IPS-15b (cell line): ENCODE measurements around the gene TDRD12.

Experiments used
- H3K27me3 ChIP-seq: one replicate; pipeline ENCODE4 v1.6.1; 2013; ENCODE audit warnings: low read length; ENCODE audit not compliant: control insufficient read depth, insufficient read depth
- H3K36me3 ChIP-seq: one replicate; pipeline ENCODE4 v1.6.1; 2013; ENCODE audit warnings: low read length; ENCODE audit not compliant: control insufficient read depth, insufficient read depth
- H3K4me1 ChIP-seq: one replicate; pipeline ENCODE4 v1.6.1; 2013; ENCODE audit warnings: mild to moderate bottlenecking, low read length; ENCODE audit not compliant: control insufficient read depth, insufficient read depth
- H3K4me3 ChIP-seq: one replicate; pipeline ENCODE4 v1.5.1; 2013; ENCODE audit warnings: low read depth, low read length
- H3K9ac ChIP-seq: one replicate; pipeline ENCODE4 v1.6.1; 2013; ENCODE audit warnings: low read depth, mild to moderate bottlenecking, low read length
- H3K9me3 ChIP-seq: one replicate; pipeline ENCODE4 v1.6.1; 2013; ENCODE audit warnings: mild to moderate bottlenecking, low read length; ENCODE audit not compliant: control insufficient read depth, insufficient read depth

The TDRD12 gene, protein sequence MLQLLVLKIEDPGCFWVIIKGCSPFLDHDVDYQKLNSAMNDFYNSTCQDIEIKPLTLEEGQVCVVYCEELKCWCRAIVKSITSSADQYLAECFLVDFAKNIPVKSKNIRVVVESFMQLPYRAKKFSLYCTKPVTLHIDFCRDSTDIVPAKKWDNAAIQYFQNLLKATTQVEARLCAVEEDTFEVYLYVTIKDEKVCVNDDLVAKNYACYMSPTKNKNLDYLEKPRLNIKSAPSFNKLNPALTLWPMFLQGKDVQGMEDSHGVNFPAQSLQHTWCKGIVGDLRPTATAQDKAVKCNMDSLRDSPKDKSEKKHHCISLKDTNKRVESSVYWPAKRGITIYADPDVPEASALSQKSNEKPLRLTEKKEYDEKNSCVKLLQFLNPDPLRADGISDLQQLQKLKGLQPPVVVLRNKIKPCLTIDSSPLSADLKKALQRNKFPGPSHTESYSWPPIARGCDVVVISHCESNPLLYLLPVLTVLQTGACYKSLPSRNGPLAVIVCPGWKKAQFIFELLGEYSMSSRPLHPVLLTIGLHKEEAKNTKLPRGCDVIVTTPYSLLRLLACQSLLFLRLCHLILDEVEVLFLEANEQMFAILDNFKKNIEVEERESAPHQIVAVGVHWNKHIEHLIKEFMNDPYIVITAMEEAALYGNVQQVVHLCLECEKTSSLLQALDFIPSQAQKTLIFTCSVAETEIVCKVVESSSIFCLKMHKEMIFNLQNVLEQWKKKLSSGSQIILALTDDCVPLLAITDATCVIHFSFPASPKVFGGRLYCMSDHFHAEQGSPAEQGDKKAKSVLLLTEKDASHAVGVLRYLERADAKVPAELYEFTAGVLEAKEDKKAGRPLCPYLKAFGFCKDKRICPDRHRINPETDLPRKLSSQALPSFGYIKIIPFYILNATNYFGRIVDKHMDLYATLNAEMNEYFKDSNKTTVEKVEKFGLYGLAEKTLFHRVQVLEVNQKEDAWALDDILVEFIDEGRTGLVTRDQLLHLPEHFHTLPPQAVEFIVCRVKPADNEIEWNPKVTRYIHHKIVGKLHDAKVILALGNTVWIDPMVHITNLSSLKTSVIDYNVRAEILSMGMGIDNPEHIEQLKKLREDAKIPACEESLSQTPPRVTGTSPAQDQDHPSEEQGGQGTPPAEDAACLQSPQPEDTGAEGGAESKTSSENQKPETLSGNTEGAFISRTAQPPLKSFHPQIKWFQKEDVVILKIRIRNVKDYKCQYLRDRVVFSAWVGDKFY (N-terminal part only)

DNA sequence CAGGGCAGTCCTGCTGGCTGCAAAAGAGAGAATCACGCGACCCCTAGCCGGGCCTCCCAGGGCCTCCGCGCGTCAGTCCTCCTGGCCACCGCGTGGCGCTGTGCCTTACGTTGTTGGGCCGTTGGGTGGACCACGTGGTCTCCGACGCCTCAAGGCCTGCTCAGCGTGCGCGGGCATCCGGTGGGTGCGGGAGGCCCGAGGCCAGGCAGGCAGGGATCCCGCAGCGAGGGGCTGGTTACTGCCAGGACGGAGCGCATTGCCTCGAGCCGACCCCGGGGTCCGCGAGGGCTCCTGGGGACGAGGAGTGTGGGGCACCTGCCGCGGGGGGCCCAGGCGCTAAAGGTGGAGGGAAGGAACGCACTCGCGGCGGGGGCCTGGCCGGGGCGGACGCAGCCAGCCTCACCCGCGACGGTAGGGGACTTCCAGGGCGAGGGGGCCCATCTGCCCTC is at the start of gene TDRD12:
TDRD12 (plus strand) TSS at position 157 of the 449 bp plus-strand sequence. CDS start 306 bp downstream, outside the sequence.
- no peaks in the 10 kb centered on the region for H3K4me1 ChIP-seq

DNA sequence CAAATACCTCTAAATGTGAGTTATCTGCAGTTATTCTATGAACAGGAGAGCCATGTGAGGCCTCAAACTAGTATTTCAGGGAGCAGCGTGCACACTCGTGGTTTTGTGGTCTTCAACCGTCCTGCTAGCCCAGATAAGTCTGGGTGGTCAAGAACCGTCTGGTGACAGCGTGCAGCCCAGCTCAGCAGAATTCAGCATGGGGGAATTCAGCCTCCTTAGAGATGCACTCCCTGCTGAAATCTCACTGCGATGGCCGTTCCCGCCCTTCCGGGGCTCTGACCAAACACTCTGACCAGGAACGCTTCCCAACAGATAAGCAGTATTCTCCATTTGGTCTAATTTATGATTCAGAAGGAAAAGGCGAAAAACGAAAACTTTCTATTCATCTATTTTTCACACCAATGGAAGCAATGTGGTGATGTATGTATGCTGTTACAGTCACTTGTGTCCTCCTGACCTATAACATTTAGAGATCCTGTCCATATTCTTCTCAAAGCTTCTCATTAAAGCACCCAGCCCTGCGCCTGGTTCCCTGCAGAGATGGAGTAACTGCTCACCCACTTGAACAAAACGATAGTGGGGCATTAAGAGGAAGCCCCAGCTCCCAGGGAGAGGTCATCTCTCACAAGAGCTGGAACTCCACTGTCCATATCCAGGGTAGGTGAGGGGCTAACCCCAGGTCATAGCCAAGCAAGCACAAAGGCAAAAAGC is 47.5 kb upstream of the TDRD12 start:
- no peak overlapping the region for H3K9ac ChIP-seq
- H3K36me3 ChIP-seq: peaks cover under 1% of the 10 kb centered on the region
- no peaks in the 10 kb centered on the region for H3K9me3 ChIP-seq
- peaks cover 2% of the 10 kb centered on the region for H3K4me1 ChIP-seq
- H3K4me3 ChIP-seq: no peak overlapping the region
- H3K27me3 ChIP-seq: peaks cover 14% of the 10 kb centered on the region

More for the DNA sequence above, at the start of gene TDRD12:
- Histone ChIP-seq H3K9me3 (no peaks in the 10 kb centered on the region), H3K36me3 (no peaks in the 10 kb centered on the region), H3K27me3 (no peaks in the 10 kb centered on the region), H3K9ac (no peak within 1 kb of the TSS), H3K4me3 (no peak within 1 kb of the TSS)

DNA sequence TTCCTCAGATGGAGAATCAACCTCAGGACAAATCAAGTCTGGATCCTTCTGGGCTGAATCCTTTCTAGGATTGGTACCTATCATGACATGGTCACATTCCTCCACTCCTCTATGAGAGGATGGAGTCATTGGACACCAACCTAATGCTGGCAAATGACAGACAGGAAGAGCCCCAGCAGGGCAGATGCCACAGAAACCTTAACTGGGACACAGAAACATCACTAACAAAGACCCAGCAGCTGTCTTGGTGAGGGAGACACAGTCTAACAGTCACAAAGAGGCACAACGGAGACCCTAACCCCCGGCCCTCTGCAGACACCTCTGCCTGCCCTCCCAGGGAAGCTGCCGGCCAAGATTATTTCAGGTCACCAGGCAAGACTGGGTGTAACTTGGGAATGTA is 46.7 kb upstream of the TDRD12 start:
- Histone ChIP-seq H3K9me3 (no peaks in the 10 kb centered on the region), H3K36me3 (no peaks in the 10 kb centered on the region), H3K9ac (no peak overlapping the region), H3K4me3 (no peak overlapping the region), H3K27me3 (peaks cover 21% of the 10 kb centered on the region), H3K4me1 (peaks cover 2% of the 10 kb centered on the region)

DNA sequence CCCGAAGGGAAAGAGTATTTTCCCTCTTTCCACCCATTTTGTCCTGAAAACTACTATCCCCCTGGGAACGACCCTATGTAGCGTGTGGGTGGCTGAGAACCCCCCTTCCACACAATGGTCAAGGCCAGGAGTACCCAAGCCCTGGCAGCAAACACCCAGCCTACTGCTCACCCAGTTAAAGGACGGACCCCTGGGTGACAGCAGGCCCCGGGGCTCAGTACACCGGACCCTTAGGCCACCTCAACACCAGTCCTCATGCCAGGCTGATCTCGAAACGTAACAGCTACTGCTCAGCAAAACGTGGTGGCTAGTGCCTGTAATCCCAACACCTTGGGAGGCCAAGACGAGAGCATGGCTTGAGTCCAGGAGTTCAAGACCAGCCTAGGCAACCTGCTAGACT is 46.0 kb upstream of the TDRD12 start:
- Histone ChIP-seq H3K27me3 (peaks cover 24% of the 10 kb centered on the region), H3K4me3 (peak overlapping the region; percentile 79), H3K4me1 (peaks cover 2% of the 10 kb centered on the region), H3K9me3 (no peaks in the 10 kb centered on the region), H3K9ac (no peak overlapping the region), H3K36me3 (no peaks in the 10 kb centered on the region)

DNA sequence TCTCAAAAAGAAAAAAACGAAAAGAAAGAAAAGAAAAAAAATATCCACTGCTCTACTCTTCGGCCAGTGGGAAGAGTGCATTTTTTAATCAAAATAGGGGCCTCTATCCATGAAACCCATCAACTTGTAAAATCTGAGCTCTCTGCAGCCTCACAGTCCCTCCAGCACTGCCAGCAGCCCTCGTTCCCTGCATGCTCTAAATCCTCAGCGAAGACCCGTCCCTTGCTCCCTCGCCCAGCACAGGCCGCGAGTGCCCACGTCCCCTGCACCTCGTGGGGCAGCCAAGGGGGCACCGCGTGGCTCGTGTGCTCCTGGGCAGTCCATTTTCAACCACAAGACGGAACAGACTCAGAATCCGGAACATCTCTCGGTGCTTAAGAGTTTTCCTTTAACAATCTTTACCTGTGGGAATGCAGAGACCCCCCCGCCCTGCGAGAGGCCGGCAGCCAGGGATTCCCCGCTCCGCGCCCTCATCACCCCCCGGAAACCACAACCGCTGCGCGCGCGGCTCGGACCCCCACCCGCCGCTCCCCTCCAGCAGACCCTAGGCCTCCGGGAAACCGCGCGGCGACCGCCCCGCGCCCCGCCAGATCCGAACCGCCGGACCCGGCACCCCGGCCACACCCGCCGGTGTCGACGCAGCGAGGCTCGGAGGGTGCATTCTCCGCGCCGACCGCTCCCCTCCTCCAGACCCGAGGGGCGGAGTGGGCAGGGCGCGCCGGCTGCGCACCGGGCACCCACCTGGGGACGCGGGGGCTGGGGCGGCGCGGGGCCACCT is 45.2 kb upstream of the TDRD12 start:
- H3K4me3 ChIP-seq: peak overlapping the region; percentile 79
- H3K36me3 ChIP-seq: no peaks in the 10 kb centered on the region
- peaks cover 2% of the 10 kb centered on the region for H3K4me1 ChIP-seq
- H3K9me3 ChIP-seq: no peaks in the 10 kb centered on the region
- peak overlapping the region; percentile 73 for H3K9ac ChIP-seq
- peaks cover 26% of the 10 kb centered on the region for H3K27me3 ChIP-seq

DNA sequence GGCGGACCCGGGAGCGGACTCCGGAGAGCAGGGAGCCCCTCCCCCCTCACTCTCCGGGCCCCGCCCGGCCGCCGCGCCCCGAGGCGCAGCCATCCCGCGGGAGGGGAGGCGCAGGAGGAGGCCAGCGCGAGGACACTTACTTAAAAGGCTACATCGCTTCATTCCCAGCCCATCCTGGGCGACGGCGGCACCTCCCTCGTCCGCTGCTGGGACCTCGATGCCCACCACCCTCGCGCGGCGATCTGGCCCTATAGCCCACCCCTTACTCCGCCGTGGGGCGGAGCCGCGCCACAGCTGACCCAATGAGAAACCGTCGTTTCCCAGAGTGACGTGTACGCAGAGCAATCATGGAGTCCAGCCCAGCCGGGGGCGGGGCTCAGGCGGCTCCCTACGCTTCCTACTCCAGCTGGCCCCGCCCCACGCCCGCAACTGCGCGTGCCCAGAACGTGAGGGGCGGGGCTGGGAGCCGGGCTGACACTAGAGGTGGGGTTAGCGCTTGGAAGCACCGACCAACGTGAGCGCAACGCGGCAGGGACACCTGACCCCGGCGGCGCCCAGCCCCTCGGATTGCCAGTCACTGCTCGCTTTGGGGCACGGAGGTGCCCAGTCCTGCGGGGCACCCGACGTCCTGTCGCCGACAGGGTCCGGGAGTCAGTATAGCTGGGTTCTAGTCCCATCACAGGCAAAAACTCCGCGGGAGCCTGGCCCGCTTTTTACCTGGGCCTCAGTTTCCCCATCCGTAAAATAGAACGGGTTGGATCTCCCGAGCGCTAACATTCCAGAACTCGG is 44.4 kb upstream of the TDRD12 start, which contains the start of gene ANKRD27:
ANKRD27 (minus strand) TSS at position 250 of the 789 bp plus-strand sequence. CDS start 16,165 bp downstream, outside the sequence.
- H3K36me3 ChIP-seq: no peaks in the 10 kb centered on the region
- no peaks in the 10 kb centered on the region for H3K9me3 ChIP-seq
- peak within 1 kb of the TSS; percentile 73 for H3K9ac ChIP-seq
- H3K4me1 ChIP-seq: peaks cover 2% of the 10 kb centered on the region
- H3K27me3 ChIP-seq: peaks cover 26% of the 10 kb centered on the region
- peak within 1 kb of the TSS; percentile 79 for H3K4me3 ChIP-seq

DNA sequence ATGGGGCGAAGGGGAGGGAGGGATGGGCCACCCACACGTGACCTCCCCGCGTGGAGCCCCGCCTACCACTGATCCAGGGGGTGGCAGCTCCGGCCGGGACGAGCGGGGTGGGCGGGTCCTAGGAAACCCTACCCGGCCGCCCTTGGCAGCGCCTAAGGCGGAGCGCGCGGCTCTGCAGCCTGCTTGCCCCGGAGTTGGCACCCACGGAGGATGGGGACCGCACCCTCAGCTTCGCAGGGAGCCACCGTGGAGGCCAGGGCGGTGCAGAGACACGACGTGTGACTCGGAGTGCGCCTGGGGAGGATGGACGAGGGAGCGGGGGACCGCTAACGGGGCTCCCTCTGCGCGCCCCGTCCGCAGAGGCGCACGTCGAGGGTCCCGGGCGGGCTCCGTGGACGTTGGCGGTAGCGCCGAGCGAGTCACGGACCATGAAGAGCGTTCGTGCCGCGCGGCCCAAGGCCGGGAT is 43.8 kb upstream of the TDRD12 start, which contains the start of gene RGS9BP:
RGS9BP (plus strand) TSS at position 129 of the 466 bp plus-strand sequence. CDS start 416 bp downstream, outside the sequence.
- Histone ChIP-seq H3K9me3 (no peaks in the 10 kb centered on the region), H3K9ac (no peak within 1 kb of the TSS), H3K27me3 (peaks cover 26% of the 10 kb centered on the region), H3K4me3 (peak within 1 kb of the TSS; percentile 79), H3K4me1 (peaks cover 2% of the 10 kb centered on the region), H3K36me3 (no peaks in the 10 kb centered on the region)

DNA sequence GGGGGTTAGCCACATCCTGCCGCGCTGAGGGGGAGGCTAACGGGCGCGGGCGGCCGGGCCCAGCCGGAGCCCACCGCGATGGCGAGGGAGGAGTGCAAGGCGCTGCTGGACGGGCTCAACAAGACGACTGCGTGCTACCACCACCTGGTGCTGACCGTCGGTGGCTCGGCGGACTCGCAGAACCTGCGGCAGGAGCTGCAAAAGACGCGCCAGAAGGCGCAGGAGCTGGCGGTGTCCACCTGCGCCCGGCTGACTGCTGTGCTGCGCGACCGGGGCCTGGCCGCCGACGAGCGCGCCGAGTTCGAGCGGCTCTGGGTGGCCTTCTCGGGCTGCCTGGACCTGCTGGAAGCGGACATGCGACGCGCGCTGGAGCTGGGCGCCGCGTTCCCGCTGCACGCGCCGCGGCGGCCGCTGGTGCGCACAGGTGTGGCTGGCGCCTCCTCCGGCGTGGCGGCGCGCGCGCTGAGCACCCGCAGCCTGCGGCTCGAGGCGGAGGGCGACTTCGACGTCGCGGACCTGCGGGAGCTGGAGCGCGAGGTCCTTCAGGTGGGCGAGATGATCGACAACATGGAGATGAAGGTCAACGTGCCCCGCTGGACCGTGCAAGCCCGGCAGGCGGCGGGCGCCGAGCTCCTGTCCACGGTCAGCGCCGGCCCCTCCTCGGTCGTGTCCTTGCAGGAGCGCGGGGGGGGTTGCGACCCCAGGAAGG is 43.2 kb upstream of the TDRD12 start:
- H3K9ac ChIP-seq: no peak overlapping the region
- H3K9me3 ChIP-seq: no peaks in the 10 kb centered on the region
- peaks cover 26% of the 10 kb centered on the region for H3K27me3 ChIP-seq
- H3K36me3 ChIP-seq: no peaks in the 10 kb centered on the region
- H3K4me1 ChIP-seq: peaks cover 2% of the 10 kb centered on the region
- H3K4me3 ChIP-seq: peak overlapping the region; percentile 79

DNA sequence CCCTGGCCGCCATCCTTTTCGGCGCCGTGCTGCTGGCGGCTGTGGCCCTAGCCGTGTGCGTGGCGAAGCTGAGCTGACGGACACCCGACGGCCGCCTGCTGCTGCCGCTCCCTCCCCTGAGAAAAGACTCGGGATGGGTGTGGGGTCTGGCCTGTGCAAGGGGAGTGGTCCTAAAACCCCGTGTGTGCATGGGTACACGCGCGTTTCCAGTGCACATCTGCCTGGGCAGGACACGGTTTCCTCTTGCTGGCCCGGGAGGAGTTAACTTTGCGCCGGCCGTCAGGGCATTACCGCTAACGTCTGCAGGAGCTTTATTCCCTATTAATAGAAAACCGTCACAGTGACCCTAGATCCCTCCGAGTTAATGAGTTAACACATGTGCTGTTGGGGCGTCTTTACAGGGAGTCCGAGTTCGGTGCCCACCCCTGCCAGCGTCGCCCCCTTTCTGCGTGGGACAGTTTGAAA is 42.6 kb upstream of the TDRD12 start:
- peaks cover 2% of the 10 kb centered on the region for H3K4me1 ChIP-seq
- H3K27me3 ChIP-seq: peaks cover 26% of the 10 kb centered on the region
- H3K9me3 ChIP-seq: no peaks in the 10 kb centered on the region
- no peak overlapping the region for H3K9ac ChIP-seq
- H3K36me3 ChIP-seq: no peaks in the 10 kb centered on the region
- peak overlapping the region; percentile 79 for H3K4me3 ChIP-seq
